ENCODE measurements around the gene CRK. TPM values are rescaled to one million over a fixed set of nuclear protein-coding genes. Genes with fewer than 3 reads are reported as not detected.
"Not testable (repeated sequence)": the region's sequence is repeated elsewhere in the genome, so short reads cannot be mapped to it uniquely, and the experiment has no call there.

The CRK gene
- total RNA-seq, 1 donor from 2014 or later = 81.3 TPM

DNA sequence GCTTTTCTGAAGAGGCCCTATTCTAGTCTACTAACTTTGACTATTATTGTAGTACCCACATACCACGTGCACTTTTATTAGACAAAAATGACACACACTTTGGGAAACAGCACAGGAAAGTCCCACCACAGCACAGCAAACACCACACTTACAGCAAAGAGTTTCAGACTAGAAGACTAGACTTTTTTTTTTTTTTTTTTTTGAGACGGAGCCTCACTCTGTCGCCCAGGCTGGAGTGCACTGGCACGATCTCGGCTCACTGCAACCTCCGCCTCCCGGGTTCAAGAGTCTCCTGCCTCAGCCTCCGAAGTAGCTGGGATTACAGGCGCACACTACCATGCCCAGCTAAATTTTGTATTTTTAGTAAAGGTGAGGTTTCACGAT, 76.1 kb downstream of the CRK start:
- Histone ChIP-seq H3K27ac (no peak overlapping the region), H3K27me3 (no peaks in the 10 kb centered on the region), H3K9me3 (no peaks in the 10 kb centered on the region), H3K36me3 (no peaks in the 10 kb centered on the region), H3K4me1 (peaks cover 85% of the 10 kb centered on the region), H3K4me3 (no peak overlapping the region)
- intact Hi-C loops (cut with DNase I) = no loop called here
- DNase-seq (no peak), ATAC-seq (no peak)
- TF ChIP-seq, protein P1, sequence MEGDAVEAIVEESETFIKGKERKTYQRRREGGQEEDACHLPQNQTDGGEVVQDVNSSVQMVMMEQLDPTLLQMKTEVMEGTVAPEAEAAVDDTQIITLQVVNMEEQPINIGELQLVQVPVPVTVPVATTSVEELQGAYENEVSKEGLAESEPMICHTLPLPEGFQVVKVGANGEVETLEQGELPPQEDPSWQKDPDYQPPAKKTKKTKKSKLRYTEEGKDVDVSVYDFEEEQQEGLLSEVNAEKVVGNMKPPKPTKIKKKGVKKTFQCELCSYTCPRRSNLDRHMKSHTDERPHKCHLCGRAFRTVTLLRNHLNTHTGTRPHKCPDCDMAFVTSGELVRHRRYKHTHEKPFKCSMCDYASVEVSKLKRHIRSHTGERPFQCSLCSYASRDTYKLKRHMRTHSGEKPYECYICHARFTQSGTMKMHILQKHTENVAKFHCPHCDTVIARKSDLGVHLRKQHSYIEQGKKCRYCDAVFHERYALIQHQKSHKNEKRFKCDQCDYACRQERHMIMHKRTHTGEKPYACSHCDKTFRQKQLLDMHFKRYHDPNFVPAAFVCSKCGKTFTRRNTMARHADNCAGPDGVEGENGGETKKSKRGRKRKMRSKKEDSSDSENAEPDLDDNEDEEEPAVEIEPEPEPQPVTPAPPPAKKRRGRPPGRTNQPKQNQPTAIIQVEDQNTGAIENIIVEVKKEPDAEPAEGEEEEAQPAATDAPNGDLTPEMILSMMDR (IDR thresholded peaks at IDR 0.05) = no peak

DNA sequence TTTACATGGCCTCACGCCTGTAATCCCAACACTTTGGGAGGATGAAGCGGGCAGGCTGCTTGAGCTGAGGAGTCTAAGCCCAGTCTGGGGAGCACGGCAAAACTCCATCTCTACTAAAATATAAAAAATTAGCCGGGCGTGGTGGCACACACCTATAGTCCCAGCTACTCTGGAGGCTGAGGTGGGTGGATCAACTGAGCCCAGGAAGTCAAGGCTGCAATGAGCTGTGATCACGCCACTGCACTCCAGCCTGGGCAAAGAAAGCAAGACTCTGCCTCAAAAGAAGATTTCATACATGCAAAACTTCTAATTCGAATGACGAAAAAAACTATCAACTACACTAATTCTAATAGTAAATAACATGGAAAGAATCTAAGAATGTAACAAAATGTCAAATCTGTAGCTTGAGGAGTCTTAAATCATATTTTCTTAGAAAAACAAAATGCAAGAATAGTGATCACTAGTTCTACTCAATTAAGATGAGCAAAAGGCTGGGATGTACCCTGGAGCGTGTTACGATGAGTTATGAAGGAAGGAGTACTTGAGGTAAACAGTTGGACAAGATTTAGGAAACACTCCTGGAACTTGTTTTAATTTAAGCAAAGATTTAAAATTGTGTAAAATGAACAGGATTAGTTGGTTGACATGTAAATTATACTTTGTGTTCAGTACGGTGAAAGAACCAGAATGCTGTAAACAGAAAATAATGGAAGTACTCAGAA, 76.7 kb downstream of the CRK start:
- no peak overlapping the region for H3K4me3 ChIP-seq
- TF ChIP-seq, protein P1 (IDR thresholded peaks at IDR 0.05) = no peak
- DNase-seq = no peak
- H3K27me3 ChIP-seq = no peaks in the 10 kb centered on the region
- no peak overlapping the region for H3K27ac ChIP-seq
- no peaks in the 10 kb centered on the region for H3K9me3 ChIP-seq
- no peaks in the 10 kb centered on the region for H3K36me3 ChIP-seq
- H3K4me1 ChIP-seq = peaks cover 87% of the 10 kb centered on the region
- intact Hi-C loops (cut with DNase I) = no loop called here
- ATAC-seq = no peak

DNA sequence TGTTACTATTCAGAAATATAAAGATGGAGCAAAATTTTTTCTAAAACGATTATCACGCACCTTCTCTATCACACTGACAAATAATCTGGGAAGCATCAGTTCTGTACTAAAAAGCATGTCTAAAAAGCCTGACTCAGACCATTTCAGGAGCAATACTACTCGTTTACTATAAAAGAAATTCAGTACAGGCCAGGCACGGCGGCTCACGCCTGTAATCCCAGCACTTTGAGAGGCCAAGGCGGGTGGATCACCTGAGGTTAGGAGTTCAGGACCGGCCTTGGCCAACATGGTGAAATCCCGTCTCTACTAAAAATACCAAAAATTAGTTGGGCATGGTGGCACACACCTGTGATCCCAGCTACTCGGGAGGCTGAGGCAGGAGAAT, 77.6 kb downstream of the CRK start:
- H3K4me1 ChIP-seq = peaks cover 90% of the 10 kb centered on the region
- intact Hi-C loops (cut with DNase I); H3K36me3 ChIP-seq; H3K4me3 ChIP-seq; H3K27ac ChIP-seq; ATAC-seq; H3K9me3 ChIP-seq; DNase-seq; H3K27me3 ChIP-seq: not testable (repeated sequence)

DNA sequence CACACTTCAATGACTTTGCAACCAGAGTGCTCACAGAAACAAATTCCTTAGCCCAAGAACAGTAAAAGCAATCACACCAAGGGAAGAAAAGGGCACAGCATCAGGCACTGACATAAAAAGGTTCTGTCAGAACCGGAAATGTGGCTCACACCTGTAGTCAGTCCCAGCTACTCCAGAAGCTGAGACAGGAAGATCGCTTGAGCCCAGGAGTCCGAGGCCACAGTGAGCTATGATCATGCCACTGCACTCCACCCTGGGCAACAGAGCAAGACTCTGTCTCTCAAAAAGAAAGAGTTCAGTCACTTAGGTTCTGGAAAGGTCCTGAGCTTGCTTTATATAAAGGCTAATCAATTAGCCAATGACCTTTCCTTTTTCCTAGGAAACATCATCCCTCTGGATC, 78.7 kb downstream of the CRK start:
- intact Hi-C loops (cut with DNase I) = no loop called here
- Histone ChIP-seq H3K4me1 (peaks cover 83% of the 10 kb centered on the region), H3K36me3 (no peaks in the 10 kb centered on the region), H3K27ac (peak overlapping the region; percentile 32), H3K9me3 (no peaks in the 10 kb centered on the region), H3K4me3 (no peak overlapping the region), H3K27me3 (no peaks in the 10 kb centered on the region)
- no peak for DNase-seq
- TF ChIP-seq, protein P1 (IDR thresholded peaks at IDR 0.05) = no peak
- no peak for ATAC-seq

DNA sequence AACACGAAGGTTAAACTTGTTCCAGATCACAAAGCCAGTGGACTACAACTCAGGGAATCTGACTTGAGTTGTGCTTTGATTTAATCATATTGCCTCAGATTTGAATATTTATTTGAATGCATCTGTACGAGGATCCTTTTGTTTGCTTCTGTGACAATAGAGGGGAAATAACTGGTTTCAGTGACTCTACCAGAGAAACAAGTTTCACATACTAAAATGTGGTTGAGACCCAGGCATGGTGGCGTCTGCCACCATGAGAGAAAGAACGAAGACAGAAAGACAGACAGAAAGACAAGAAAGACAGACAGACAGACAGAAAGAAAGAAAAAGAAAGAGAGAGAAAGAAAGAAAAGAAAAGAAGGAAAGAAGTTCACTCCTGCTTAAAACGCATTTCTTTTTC, 80.0 kb downstream of the CRK start:
- TF ChIP-seq, protein P1 (IDR thresholded peaks at IDR 0.05) = no peak
- DNase-seq (no peak), ATAC-seq (no peak)
- Histone ChIP-seq H3K36me3 (no peaks in the 10 kb centered on the region), H3K4me1 (peaks cover 81% of the 10 kb centered on the region), H3K27ac (no peak overlapping the region), H3K9me3 (no peaks in the 10 kb centered on the region), H3K27me3 (no peaks in the 10 kb centered on the region), H3K4me3 (no peak overlapping the region)
- intact Hi-C loops (cut with DNase I) = no loop called here

DNA sequence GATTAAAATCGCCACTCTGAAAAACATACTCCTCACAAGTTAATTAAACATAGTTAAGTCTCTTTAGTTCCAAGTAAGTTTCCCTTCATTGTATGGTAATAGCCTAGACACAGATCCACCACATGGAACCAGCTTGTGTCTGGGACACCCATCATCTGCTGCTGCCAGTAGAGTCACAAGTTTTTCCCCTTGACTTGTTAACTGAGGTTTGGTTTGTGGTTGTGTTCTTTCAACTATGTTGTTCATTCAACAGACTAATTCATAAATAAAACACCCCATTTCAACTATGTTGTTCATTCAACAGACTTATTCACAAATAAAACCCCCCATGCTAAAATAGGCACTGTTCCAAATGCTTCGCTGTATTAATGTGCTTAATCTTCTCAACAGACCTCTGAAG, 80.4 kb downstream of the CRK start:
- Histone ChIP-seq H3K9me3 (no peaks in the 10 kb centered on the region), H3K27ac (no peak overlapping the region), H3K36me3 (no peaks in the 10 kb centered on the region), H3K4me3 (no peak overlapping the region), H3K27me3 (no peaks in the 10 kb centered on the region), H3K4me1 (peaks cover 77% of the 10 kb centered on the region)
- TF ChIP-seq, protein P1 (IDR thresholded peaks at IDR 0.05) = no peak
- ATAC-seq (no peak), DNase-seq (no peak)
- intact Hi-C loops (cut with DNase I) = no loop called here
